Thoracic aorta (tissue), 2 donors: ENCODE results near the gene ARFGAP1. TPM values are rescaled to one million over a fixed set of nuclear protein-coding genes. Genes with fewer than 3 reads are reported as not detected.

Source experiments
- ATAC-seq: fragments of 150-250 bp; one replicate; pipeline ENCODE4 v1.8.0; 2017; ENCODE audit warnings: low read depth; ENCODE audit not compliant: insufficient number of reproducible peaks, low FRiP score
- DNase-seq: peaks from one replicate; pipeline ENCODE4 v3.0.0-alpha.2; 2020; ENCODE audit warnings: low spot score
- H3K27ac ChIP-seq, 2 donors: fragments of 200-600 bp; sonication (generic); 1 replicate in 1 of 2; 2 replicates in 1 of 2; pipeline ENCODE4 v1.5.1; 2016; ENCODE audit warnings: mild to moderate bottlenecking in 2 of 2, moderate library complexity in 2 of 2
- H3K27me3 ChIP-seq: fragments of 200-600 bp; sonication (generic); replicated peaks from 2 replicates; pipeline ENCODE4 v1.6.0; 2016; ENCODE audit warnings: mild to moderate bottlenecking; ENCODE audit not compliant: insufficient read depth
- H3K36me3 ChIP-seq: fragments of 200-600 bp; sonication (generic); one replicate; pipeline ENCODE4 v1.5.1; 2016
- H3K4me1 ChIP-seq, 2 donors: fragments of 200-600 bp; sonication (generic); 1 replicate in 1 of 2; 2 replicates in 1 of 2; pipeline versions ENCODE4 v1.5.1 to v1.6.0; 2016; ENCODE audit warnings: low read depth in 2 of 2, mild to moderate bottlenecking in 1 of 2; ENCODE audit not compliant: control insufficient read depth in 1 of 2
- H3K4me3 ChIP-seq: fragments of 200-600 bp; sonication (generic); 2 replicates; pipeline ENCODE4 v1.5.1; 2016; ENCODE audit warnings: mild to moderate bottlenecking
- H3K9me3 ChIP-seq: fragments of 200-600 bp; sonication (generic); 2 replicates; pipeline ENCODE4 v1.5.1; 2016
- CTCF ChIP-seq: fragments of 200-600 bp; sonication (generic); IDR thresholded peaks from one replicate; pipeline ENCODE4 v1.5.1; 2019; ENCODE audit warnings: antibody characterized with exemption
- total RNA-seq, 2 donors: library from RNA; depleted of rRNA; stranded (reverse); fragments of >200 nt; gene quantifications; one replicate each; pipeline versions ENCODE4 v1.1.0 to v1.2.3, GENCODE V29; 2016

ARFGAP1 gene
- total RNA-seq, 2 donors from 2014 or later = 110 to 119 TPM

DNA sequence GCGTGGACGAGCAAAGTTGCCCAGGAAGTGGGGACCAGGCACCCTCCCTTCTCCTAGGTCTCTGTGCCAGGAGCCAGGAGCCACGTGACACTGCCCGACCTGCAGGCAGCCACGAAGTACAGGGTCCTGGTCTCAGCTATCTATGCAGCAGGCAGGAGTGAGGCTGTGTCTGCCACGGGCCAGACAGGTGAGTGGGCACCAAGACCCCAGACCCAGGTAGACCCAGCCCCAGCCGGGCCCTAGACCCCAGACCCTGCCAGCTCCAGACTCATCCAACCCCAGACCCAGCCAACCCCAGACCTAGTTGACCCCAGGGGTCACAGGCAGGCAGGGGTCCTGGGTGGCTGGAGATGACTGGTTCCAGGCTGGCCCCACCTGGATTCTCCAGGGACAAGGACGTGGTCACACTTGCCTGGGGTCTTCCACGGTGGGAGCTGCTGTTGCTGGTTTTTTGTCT lies 41.4 kb downstream of the ARFGAP1 start:
- Histone ChIP-seq H3K9me3 (no peaks in the 10 kb centered on the region), H3K36me3 (no peaks in the 10 kb centered on the region), H3K4me3 (no peak overlapping the region), H3K27me3 (no peaks in the 10 kb centered on the region), H3K27ac (no peak overlapping the region), H3K4me1 (no peaks in the 10 kb centered on the region)
- TF ChIP-seq CTCF = no peak
- ATAC-seq (no peak), DNase-seq (no peak)

GRCh38 chr20:63314566-63315239 lies 42.1 kb downstream of the ARFGAP1 start:
- Histone ChIP-seq H3K36me3 (no peaks in the 10 kb centered on the region), H3K27ac (no peak overlapping the region), H3K4me3 (no peak overlapping the region), H3K4me1 (no peaks in the 10 kb centered on the region), H3K9me3 (no peaks in the 10 kb centered on the region), H3K27me3 (no peaks in the 10 kb centered on the region)
- TF ChIP-seq CTCF = no peak
- ATAC-seq (no peak), DNase-seq (no peak)

DNA sequence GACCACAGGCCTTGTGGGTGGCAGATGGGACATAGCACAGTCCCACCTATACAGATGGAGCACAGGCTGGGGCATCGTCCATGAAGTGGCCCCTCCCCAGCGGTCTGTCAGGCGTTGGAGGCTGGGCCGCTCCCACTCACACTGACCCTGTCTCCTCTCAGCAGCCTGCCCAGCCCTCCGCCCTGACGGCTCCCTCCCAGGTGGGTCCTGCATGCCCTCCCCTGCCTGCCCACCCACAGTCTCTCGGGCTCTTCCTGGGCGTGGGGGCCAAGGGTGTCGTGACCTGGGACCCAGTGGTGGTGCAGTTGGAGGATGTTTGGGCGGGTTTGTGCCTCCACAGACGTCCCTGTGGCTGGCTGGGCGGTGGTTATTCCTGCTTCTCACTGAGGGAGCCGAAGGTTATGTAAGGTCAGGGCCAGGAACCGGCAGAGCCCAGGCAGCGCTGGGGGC lies 42.7 kb downstream of the ARFGAP1 start:
- Histone ChIP-seq H3K4me1 (no peaks in the 10 kb centered on the region), H3K27ac (no peak overlapping the region), H3K36me3 (no peaks in the 10 kb centered on the region), H3K4me3 (no peak overlapping the region), H3K9me3 (no peaks in the 10 kb centered on the region), H3K27me3 (no peaks in the 10 kb centered on the region)
- no peak for ATAC-seq
- TF ChIP-seq CTCF = no peak
- no peak for DNase-seq

DNA sequence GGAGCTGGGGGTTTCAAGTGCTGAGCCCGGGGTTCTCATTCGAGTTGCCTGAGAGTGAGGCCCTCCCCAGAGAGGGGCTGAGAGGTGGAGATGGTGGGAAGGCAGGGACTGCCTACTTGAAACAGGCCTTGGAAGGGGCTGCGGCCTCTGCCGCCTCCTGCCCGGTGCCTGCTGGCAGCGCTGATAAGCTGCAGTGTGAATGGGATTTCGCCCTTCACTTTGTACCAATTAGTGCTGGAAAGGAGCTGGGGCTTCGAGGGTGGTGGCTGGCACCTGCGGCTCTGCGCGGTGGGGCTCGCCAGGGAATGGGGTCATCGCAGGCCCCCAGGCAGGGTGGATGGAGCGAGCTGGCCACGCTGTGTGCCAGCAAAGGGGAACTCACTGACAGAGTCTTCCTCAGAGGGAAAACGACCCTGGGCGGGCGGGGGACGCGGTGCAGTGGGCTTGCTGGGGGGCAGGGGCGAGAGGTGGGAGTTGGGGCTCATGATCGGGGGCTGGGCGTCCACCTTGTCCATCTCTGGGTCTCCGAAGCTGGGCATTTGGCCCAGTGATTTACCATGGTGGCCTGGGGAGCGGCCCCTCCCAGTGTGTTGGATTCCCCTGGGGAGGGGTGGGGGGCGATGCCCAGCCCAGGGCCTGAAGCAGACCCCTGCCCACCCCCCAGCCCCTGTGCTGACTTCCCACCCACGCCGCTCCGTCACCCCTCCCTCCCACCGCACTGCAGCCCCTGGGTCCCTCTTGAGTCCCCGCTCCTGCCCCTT lies 43.3 kb downstream of the ARFGAP1 start:
- ATAC-seq (no peak), DNase-seq (no peak)
- Histone ChIP-seq H3K9me3 (no peaks in the 10 kb centered on the region), H3K27me3 (no peaks in the 10 kb centered on the region), H3K4me1 (no peaks in the 10 kb centered on the region), H3K4me3 (no peak overlapping the region), H3K27ac (no peak overlapping the region), H3K36me3 (no peaks in the 10 kb centered on the region)
- TF ChIP-seq CTCF = no peak

GRCh38 chr20:63316502-63316921 lies 43.9 kb downstream of the ARFGAP1 start:
- no peaks in the 10 kb centered on the region for H3K27me3 ChIP-seq
- H3K36me3 ChIP-seq = no peaks in the 10 kb centered on the region
- ATAC-seq = no peak
- no peak for DNase-seq
- no peaks in the 10 kb centered on the region for H3K4me1 ChIP-seq
- H3K9me3 ChIP-seq = no peaks in the 10 kb centered on the region
- no peak overlapping the region for H3K4me3 ChIP-seq
- TF ChIP-seq CTCF = no peak
- H3K27ac ChIP-seq = no peak overlapping the region
